KOPT-K1 (cell line): ENCODE data around the gene RXRA.

ENCODE experiments used
- H3K27ac ChIP-seq: fragments of 200-600 bp; sonication (generic); 2 replicates; pipeline ENCODE4 v1.5.1; 2016; ENCODE audit warnings: antibody characterized with exemption, mild to moderate bottlenecking, low read depth, low read length; ENCODE audit not compliant: poor library complexity, severe bottlenecking
- H3K36me3 ChIP-seq: fragments of 200-600 bp; sonication (generic); 2 replicates; pipeline ENCODE4 v1.5.1; 2017; ENCODE audit warnings: antibody characterized with exemption, mild to moderate bottlenecking, low read length, moderate library complexity; ENCODE audit not compliant: insufficient read depth
- H3K9me3 ChIP-seq: fragments of 200-600 bp; sonication (generic); 2 replicates; pipeline ENCODE4 v1.5.1; 2017; ENCODE audit warnings: antibody characterized with exemption, low read length, mild to moderate bottlenecking; ENCODE audit not compliant: insufficient read depth, poor library complexity, severe bottlenecking

Gene RXRA

DNA sequence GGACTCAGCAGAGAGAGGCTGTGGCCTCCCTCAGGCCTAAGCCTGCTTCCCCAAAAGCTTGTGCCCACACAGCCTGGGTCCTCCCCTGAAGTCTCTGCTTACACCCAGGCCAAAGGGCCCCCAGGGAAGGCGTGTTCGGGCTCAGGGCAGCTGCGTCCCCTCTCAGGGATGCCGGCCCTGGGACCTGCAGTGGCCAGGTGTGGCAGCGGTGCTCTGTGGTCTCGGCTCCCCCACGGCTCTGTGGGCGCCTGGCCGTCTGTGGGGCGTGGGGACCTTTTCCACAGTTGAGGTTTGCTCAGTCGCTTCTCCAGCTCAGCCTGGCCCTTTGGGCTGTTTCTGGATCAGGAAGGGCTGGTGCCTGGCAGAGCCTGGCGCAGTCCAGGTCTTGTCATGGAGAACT lies 75.9 kb downstream of the RXRA start:
- Histone ChIP-seq H3K27ac (peak overlapping the region; percentile 39), H3K9me3 (peaks cover 5% of the 10 kb centered on the region), H3K36me3 (no peaks in the 10 kb centered on the region)

DNA sequence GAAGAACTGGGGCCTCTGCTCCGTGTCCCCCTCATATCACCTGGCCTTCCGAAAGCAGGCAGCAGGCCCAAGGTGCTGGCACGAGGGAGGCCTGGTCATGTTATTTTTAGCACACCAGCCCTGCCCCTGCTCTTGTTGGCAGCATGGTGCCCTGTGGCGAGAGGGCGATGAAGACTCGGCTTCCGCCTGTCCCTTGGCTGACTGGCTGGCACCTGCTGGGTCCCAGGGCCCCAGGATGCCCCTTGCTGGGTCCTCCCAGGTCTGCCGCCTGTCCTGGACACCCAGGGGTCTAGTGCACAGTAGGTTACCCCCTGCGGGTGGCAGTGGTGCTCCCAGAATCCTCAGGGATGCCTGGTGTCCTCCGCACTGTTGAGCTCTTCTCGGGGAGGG lies 77.0 kb downstream of the RXRA start:
- no peaks in the 10 kb centered on the region for H3K36me3 ChIP-seq
- H3K27ac ChIP-seq = peak overlapping the region; percentile 61
- H3K9me3 ChIP-seq = peaks cover 5% of the 10 kb centered on the region

DNA sequence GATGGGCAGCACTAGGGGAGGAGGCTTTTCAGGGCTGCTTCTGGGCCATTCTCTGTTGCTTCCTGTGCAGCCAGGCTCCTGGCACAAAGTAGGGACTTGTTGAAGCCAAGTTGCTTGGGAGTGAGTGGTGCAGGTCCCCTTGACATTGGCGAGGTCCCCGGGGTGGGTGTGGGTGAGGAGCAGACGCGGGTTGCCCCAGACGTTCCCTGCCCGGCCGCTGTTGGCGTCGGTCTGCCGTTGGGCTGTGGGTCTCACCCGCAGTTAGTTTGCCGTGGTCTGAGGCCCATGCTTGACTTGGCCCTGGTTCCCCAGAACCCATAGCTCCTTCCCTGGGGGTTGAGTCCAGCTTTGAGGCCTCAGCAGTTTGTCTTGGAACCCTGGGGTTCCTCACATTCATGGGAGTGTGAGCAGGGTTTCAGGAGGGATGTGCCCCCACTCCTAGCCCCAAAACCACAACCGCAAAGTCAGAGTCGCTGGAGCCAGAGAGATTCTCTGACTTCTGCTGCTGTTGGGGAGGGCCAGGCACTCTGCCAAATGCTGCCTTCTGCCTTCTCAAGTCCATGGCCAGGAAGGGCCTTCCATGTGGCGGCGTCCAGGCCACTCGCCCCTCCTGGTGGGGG lies 77.5 kb downstream of the RXRA start:
- Histone ChIP-seq H3K27ac (peak overlapping the region; percentile 61), H3K9me3 (peaks cover 5% of the 10 kb centered on the region), H3K36me3 (no peaks in the 10 kb centered on the region)

DNA sequence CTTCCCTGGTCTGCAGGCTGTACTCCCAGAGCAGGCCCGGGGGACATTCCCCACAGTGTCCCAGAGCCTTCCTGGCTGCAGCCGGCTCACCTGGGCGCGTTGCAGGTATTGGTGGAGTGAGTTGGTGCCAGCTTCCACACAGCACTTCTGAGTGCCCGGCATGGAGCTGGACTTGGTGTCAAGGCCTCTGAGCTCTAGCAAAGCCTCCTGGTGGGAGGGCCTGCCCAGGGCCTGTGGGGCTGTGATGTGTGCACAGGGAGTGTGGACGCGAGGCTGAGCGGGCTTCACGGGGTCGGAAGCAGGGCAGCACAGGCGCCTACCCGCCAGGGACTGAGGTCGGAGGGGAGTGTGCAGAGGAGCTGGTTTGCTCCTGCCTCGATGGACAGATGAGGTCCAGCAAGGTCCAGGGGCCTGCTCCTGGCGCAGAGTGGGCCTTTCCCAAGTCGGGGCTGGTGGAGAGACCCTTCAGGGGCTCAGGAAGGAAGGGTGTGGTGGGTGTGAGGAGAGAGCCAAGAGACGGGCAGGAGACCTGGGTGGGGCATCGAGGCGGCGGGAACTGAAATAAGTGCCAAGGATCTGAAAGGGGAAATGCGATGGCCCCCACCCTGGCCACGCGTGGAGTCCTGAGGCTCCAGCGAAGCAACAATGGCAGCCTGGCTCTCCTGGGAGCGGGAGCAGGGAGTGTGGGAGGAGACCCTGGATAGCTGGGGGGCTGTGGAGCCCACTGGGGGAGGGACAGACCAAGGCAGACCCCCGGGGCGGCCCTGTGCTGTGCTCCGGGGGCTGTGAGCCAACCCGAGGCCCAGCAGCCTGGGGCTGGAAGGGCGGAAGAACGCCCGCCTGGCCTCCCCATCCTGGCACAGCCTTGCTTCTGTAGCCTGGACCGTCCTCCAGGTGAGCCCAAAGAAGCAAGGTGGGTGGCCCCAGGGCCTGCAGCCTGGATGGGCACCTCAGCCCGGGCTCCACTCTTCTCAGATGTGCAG lies 78.4 kb downstream of the RXRA start:
- Histone ChIP-seq H3K36me3 (no peaks in the 10 kb centered on the region), H3K9me3 (peaks cover under 1% of the 10 kb centered on the region), H3K27ac (peak overlapping the region; percentile 61)

DNA sequence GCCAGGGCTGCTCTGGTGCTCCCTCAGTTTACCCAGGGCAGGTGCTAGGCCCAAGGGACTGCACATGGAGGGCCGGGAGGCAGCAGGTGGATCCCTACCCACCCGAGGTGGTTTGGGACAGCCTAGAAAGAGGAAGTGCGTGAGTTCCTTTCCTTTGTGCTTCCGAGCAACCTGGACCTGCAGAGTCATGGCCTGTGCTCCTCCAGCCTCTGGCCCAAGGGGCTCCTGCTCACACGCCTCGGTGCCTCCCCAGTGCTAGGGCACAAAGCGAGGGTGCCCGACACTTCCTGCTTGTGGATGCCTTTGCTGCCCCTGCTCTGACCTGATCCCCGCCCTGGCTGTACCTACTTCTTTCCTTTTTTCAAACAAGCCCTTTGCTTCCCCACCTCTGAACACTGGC lies 79.3 kb downstream of the RXRA start:
- Histone ChIP-seq H3K9me3 (no peaks in the 10 kb centered on the region), H3K36me3 (no peaks in the 10 kb centered on the region), H3K27ac (peak overlapping the region; percentile 5)

DNA sequence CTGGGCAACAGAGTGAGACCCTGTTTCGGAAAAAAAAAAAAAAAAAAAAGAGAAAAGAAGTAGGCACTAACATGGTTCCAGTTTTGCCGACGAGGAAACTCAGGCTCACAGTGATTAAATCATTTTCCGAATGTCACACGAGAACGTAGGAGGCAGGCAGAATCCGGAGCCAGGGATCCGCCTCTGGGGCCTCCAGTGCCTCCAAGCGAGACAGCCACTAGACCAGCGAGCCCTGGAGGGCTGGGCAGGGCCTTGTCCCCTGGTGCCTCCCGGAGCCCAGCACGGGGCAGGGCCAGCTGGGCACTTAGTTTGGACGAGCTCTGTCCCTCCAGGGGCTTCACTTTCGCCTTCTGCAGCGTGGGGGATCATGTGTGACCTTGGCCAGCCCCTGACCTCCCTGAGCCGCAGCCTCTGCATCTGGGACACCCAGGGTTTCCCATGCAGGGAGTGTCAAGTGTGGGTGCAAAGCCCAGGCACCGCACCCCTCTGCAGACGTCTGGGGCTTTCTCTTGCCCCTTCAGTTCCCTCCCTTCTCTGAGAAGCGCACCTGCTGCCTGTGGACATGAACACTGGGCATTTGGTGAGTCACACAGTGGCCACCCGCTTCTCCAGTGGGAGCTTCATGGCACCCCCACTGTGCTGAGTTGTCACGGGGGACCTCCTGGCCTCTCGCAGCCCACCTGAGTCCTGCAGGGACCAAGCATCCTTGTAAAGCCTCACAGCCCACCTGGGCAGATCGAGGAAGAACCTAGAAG lies 80.3 kb downstream of the RXRA start:
- Histone ChIP-seq H3K9me3 (no peaks in the 10 kb centered on the region), H3K36me3 (no peaks in the 10 kb centered on the region), H3K27ac (peak overlapping the region; percentile 59)

DNA sequence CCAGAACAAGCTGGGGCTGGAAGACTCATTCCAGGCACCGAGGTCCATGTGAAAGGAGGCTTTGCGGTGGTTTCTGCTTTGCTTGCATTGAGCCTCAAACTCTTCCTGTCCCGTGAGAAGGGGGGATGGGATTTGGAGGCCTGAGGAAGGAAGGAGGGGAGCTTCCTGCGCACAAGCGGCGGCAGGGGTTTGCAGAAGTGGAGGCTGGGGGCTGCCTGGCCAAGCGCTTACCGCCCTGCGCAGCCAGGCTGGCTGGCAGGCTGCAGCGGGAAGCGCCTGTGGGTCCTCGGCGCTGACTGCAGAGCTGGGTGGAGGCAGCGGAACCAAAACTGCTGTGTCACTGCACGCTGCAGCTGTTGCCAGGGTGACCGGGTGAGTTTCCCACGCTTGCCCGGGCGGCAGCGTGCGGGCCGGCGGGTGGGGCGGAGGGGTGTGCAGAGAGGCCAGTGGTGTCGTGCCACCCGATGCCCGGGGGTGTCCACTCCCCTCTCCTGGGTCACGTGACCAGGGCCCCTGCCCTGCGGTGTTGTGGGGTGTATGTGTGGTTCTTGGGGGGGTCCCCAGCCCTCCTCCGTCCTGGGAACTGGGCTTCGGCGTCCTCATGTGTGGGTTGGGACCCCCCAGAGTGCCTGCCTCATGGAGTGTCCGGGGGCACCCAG lies 81.0 kb downstream of the RXRA start:
- Histone ChIP-seq H3K36me3 (no peaks in the 10 kb centered on the region), H3K27ac (peak overlapping the region; percentile 59), H3K9me3 (no peaks in the 10 kb centered on the region)

DNA sequence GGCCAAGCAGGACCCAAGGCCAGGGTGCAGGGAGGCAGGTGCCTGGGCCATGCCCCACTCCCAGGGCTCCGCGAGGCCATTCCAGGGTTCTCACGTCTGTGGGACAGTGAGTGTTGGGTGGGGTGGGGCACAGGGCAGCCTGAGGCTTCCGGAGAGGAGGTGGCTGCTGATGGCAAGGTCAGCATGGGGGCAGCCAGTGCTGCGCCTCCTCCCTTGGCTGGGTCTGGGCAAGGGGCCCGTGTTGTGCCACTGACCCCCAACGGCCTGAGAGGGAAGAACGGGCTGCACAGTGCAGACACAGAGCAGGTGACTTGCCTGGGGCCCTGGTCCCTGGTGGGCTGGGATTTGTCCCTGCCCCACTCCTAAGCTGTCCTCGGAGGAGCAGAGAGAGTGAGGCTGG lies 82.1 kb downstream of the RXRA start:
- no peaks in the 10 kb centered on the region for H3K36me3 ChIP-seq
- no peaks in the 10 kb centered on the region for H3K9me3 ChIP-seq
- peak overlapping the region; percentile 59 for H3K27ac ChIP-seq

DNA sequence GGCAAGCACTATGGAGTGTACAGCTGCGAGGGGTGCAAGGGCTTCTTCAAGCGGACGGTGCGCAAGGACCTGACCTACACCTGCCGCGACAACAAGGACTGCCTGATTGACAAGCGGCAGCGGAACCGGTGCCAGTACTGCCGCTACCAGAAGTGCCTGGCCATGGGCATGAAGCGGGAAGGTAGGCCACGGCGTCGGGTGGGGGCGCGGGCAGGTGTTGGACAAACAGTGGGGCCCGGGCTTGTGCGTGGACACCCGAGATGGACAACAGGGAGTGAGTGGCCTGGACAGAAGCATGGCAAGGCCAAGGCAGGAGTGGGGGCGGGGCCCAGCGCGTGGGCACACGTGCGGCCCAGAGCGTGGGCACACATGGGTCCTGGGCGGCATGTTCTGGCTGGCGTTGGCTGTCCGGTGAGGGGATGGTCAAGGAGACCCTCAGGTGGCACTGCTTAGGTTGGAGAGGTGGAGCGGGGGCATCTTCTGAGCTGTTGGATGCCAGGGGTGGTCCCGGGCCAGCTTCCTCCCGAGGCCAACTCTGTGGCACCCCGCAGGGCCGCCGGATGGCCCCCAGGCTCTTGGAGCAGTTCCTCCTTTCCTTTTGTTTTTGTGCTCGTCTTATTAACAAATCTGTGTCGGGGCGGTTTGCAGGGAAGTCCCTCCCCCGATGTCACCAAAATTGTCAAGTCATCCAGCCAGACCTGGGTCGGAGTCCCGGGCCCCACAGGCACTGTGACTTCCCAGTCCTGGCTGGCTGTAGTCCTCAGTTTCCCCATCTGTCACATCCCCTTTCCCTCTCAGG lies 82.9 kb downstream of the RXRA start:
- no peak overlapping the region for H3K27ac ChIP-seq
- H3K36me3 ChIP-seq = no peaks in the 10 kb centered on the region
- no peaks in the 10 kb centered on the region for H3K9me3 ChIP-seq

DNA sequence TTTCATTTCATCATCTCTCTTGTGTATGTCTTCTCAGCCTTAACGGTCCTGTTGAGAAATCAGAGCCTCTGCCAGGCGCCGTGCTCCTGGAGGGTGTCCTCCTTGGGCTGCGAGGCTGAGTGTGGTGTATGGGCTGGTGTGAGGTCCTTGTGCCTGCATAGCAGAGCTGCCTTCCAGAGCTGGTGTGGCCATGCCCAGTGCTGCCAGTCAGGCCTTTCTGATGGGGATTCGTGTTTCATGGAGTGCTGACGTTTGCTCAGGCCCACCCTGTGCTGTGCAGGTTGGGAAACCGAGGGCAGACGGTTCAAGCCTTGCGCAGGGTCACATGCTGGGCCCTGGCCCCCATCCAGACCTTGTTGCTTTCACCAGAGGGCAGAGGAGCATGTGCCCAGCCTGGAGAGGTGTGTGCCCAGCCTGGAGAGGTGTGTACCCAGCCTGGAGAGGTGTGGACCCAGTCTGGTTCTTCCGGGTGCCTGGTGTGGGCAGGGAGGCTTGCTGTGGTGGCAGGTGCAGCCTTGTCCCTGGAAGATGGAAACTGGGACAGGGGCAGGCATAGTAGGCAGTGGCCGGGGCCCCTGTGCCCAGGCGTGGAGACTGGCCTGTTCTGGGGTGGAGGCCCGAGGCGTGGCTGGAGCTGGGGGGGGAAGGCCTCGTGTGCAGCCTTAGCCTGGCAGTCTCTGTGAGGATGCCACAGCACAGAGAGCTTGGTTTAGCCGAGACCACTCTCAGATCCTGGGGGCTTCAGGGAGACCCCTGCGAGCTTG lies 84.0 kb downstream of the RXRA start:
- H3K36me3 ChIP-seq = no peaks in the 10 kb centered on the region
- no peak overlapping the region for H3K27ac ChIP-seq
- no peaks in the 10 kb centered on the region for H3K9me3 ChIP-seq

DNA sequence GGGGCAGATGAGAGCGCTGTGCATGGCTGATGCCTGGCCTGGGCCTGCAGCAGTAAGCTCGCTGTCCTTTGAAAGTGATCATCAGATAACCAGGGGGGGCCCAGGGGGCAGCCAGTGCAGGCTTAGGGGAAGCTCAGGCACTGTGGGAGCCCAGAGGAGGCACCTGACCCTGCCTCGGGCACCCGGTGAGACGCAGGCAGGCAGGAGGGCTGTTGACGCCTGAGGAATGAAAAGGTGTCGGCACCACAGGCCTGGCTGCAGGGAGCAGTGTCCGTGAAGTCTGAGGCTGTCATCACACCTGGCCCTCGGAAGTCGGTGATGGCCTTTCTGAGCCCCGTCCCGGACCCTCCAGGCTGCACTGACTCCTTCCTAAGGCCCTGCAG lies 84.6 kb downstream of the RXRA start:
- no peaks in the 10 kb centered on the region for H3K36me3 ChIP-seq
- no peaks in the 10 kb centered on the region for H3K9me3 ChIP-seq
- no peak overlapping the region for H3K27ac ChIP-seq

DNA sequence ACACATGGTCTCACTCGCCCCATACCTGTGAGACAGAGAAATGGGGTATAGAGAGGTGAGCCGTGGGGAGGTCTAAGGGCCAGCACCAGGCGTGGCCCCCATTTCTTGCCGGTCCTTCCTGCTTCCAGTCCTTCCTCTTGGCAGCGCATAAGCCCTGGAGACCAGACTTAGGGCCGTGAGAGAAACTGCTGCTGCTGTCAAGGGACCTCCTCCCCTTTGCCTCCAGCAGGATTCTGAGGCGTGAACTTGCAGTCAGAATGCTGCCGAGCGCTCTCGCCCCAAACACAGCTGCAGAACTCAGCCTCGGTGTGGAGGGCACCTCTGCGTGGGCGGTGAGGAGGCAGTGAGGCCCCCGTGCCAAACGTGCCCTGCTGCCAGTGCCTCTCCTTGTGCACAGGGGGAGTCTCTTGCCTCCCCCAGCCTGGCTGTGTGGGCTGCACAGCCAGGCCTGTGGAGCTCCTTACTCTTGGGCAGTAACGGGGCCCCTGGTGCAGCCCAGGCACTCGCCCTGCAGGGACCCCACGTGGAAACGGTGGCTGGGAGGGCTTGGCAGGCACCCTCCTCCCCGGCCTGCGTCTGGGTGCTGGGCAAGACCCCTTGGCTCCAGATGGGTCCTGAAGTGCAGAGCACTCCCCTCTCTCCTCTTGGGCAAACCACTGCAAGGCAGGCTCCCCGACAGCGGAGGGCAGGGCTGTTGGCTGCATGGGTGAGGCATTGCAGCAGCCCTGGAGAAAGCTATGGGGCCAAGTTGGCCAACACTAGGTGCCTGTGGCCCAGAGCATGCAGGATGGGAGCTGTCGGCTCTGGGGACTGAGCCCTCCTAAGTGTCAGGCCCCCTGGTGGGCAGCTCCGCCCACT lies 85.4 kb downstream of the RXRA start:
- no peaks in the 10 kb centered on the region for H3K9me3 ChIP-seq
- H3K27ac ChIP-seq = peak overlapping the region; percentile 47
- H3K36me3 ChIP-seq = no peaks in the 10 kb centered on the region

DNA sequence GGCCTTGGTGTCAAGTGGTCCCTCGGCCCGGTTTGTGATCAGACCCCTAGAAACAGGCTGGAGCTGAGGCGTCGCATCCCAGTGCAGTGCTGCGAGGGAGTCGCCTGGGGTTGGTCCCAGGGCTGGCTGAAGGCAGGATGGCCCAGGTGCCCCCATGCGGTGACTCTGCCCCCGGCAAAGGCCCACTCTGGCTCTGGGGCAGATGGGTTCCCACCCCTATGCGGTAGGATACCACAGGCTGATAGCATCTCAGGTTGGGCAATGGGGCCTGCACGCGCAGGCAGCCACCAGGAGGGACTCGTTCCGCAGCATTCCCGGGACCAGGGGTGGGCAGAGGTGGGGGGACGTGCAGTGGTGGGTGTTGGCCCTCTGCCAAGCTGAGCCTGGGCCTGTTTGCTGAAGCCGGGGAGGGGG lies 86.0 kb downstream of the RXRA start:
- Histone ChIP-seq H3K9me3 (no peaks in the 10 kb centered on the region), H3K27ac (no peak overlapping the region), H3K36me3 (no peaks in the 10 kb centered on the region)
